HepG2 (cell line): ENCODE results near the gene SH3D21. TPM values are rescaled to one million over a fixed set of nuclear protein-coding genes. Genes with fewer than 3 reads are reported as not detected.

Experiments used
- GRHL1 ChIP-seq: sonication (generic); formaldehyde crosslinking; conservative IDR thresholded peaks from 2 replicates; pipeline ENCODE4 v1.8.0; 2022; ENCODE audit warnings: missing genetic modification reagents
- HMGXB3 ChIP-seq: sonication (generic); formaldehyde crosslinking; IDR thresholded peaks from 2 replicates; pipeline ENCODE4 v1.4.0; 2020; ENCODE audit warnings: missing genetic modification reagents, borderline replicate concordance
- MTF1 ChIP-seq: sonication (generic); formaldehyde crosslinking; IDR thresholded peaks from 2 replicates; pipeline ENCODE4 v1.5.0; 2020; ENCODE audit warnings: missing genetic modification reagents
- PHF8 ChIP-seq: sonication (generic); formaldehyde crosslinking; IDR thresholded peaks from 2 replicates; pipeline ENCODE4 v1.5.0; 2020; ENCODE audit warnings: missing genetic modification reagents
- RXRB ChIP-seq: IDR thresholded peaks from 2 replicates; pipeline ENCODE4 v1.6.1; 2016; ENCODE audit warnings: borderline replicate concordance, missing genetic modification reagents, missing compliant biosample characterization
- SOX5 ChIP-seq: IDR thresholded peaks from 2 replicates; pipeline ENCODE4 v1.6.1; 2016; ENCODE audit warnings: borderline replicate concordance
- SP140L ChIP-seq: sonication (generic); formaldehyde crosslinking; IDR thresholded peaks from 2 replicates; pipeline ENCODE4 v1.4.0; 2020; ENCODE audit warnings: missing genetic modification reagents, borderline replicate concordance
- TFDP2 ChIP-seq: sonication (generic); formaldehyde crosslinking; IDR thresholded peaks from 2 replicates; pipeline ENCODE4 v1.4.0; 2020; ENCODE audit warnings: missing genetic modification reagents
- ZBTB26 ChIP-seq: IDR thresholded peaks from 2 replicates; pipeline ENCODE4 v1.6.1; 2016; ENCODE audit warnings: missing compliant biosample characterization, missing genetic modification reagents, borderline replicate concordance
- ZBTB33 ChIP-seq: sonication (generic); formaldehyde crosslinking; IDR thresholded peaks from 2 replicates; pipeline ENCODE4 v1.4.0; 2020; ENCODE audit warnings: missing genetic modification reagents
- ZFX ChIP-seq: sonication (generic); formaldehyde crosslinking; IDR thresholded peaks from 2 replicates; pipeline ENCODE4 v1.4.0; 2020; ENCODE audit warnings: mild to moderate bottlenecking, low read depth, missing genetic modification reagents, moderate library complexity
- ZGPAT ChIP-seq: IDR thresholded peaks from 2 replicates; pipeline ENCODE4 v1.6.1; 2016; ENCODE audit warnings: mild to moderate bottlenecking
- ZNF317 ChIP-seq: sonication (generic); formaldehyde crosslinking; IDR thresholded peaks from 2 replicates; pipeline ENCODE4 v1.5.0; 2020; ENCODE audit warnings: mild to moderate bottlenecking, missing genetic modification reagents
- ZNF441 ChIP-seq: sonication (generic); formaldehyde crosslinking; IDR thresholded peaks from 2 replicates; pipeline ENCODE4 v1.7.0; 2021; ENCODE audit warnings: missing genetic modification reagents, borderline replicate concordance
- ZNF563 ChIP-seq: sonication (generic); formaldehyde crosslinking; IDR thresholded peaks from 2 replicates; pipeline ENCODE4 v1.8.0; 2022; ENCODE audit warnings: mild to moderate bottlenecking, moderate library complexity, missing genetic modification reagents
- ZNF572 ChIP-seq: sonication (generic); formaldehyde crosslinking; IDR thresholded peaks from 2 replicates; pipeline ENCODE4 v1.5.1; 2020; ENCODE audit warnings: mild to moderate bottlenecking, missing genetic modification reagents
- ZSCAN31 ChIP-seq: sonication (generic); formaldehyde crosslinking; IDR thresholded peaks from 2 replicates; pipeline ENCODE4 v1.5.0; 2020; ENCODE audit warnings: low read depth, mild to moderate bottlenecking, missing genetic modification reagents
- polyA plus RNA-seq, 8 experiments: library from polyadenylated mRNA; depleted of rRNA in 3 of 8; stranded (reverse) in 7 of 8; unstranded in 1 of 8; fragments of >200 nt; fragmentation: Illumina TruSeq in 4 of 8; extraction: Trizol in 4 of 8; gene quantifications; 2 replicates each; pipeline versions ENCODE4 v1.2.1 to v1.2.3, GENCODE V29; 2011 to 2016; ENCODE audit warnings: low read depth in 4 of 8, missing spikeins in 1 of 8, mixed read lengths in 1 of 8; ENCODE audit not compliant: insufficient read depth in 1 of 8
- total RNA-seq, 5 experiments: library from RNA; depleted of rRNA; stranded (reverse); fragments of >200 nt; fragmentation: Illumina TruSeq; extraction: Trizol; gene quantifications; 2 replicates each; pipeline ENCODE4 v1.2.3, GENCODE V29; 2016; ENCODE audit warnings: low read depth in 1 of 5

SH3D21 gene
- total and polyA plus RNA-seq, 2 of the 13 experiments (the other 11 are each of a cell fraction or from before 2014, with no cell fraction given) = 5.1 to 8.6 TPM

GRCh38 chr1:36306902-36307456 is 811 bp downstream of the SH3D21 start (continued):
- TF ChIP-seq HMGXB3 (CRISPR knock-in tag) (peak; percentile 47; the same call in 1 of the 2 replicates), ZFX (CRISPR knock-in tag) (peak; percentile 75), ZSCAN31 (peak; percentile 76), TFDP2 (CRISPR knock-in tag) (0 out of 2 replicates have a peak, but pooled peaks have one; percentile 55), ZBTB33 (peak; percentile 27; the same call in 1 of the 2 replicates), ZNF317 (CRISPR knock-in tag) (no peak), ZNF563 (0 out of 2 replicates have a peak, but pooled peaks have one; percentile 14), ZGPAT (CRISPR knock-in tag) (peak; percentile 9; the same call in 1 of the 2 replicates), ZNF441 (peak; percentile 35; the same call in 1 of the 2 replicates), ZNF572 (peak; percentile 94; the same call in 1 of the 2 replicates), PHF8 (CRISPR knock-in tag) (peak; percentile 82), GRHL1 (CRISPR knock-in tag) (no peak), SOX5 (CRISPR knock-in tag) (0 out of 2 replicates have a peak, but pooled peaks have one; percentile 10), MTF1 (CRISPR knock-in tag) (no peak), SP140L (no peak), RXRB (CRISPR knock-in tag) (peak; percentile 30; the same call in 1 of the 2 replicates), ZBTB26 (no peak)
